CD4-positive, CD25-positive, alpha-beta regulatory T cell (primary cell): Measurements from ENCODE around the gene METTL5. TPM values are rescaled to one million over a fixed set of nuclear protein-coding genes. Genes with fewer than 3 reads are reported as not detected.
"Not testable (repeated sequence)": the region's sequence is repeated elsewhere in the genome, so short reads cannot be mapped to it uniquely, and the experiment has no call there.

Source experiments
- ATAC-seq, 2 donors: fragments of 150-1000 bp; cut with Tn5 transposase; one replicate each; pipeline ENCODE4 v1.10.0; 2021; ENCODE audit warnings: low read depth in 2 of 2, moderate number of reproducible peaks in 2 of 2, moderate library complexity in 1 of 2
- DNase-seq, 3 donors: peaks; one replicate each; pipeline versions ENCODE4 v3.0.0 to v3.0.0-alpha.2; 2012 to 2022; ENCODE audit warnings: mixed read lengths in 1 of 3
- H3K27ac ChIP-seq: one replicate; pipeline ENCODE4 v1.7.0; 2013; ENCODE audit warnings: mild to moderate bottlenecking, low read length; ENCODE audit not compliant: insufficient read depth, poor library complexity, severe bottlenecking
- H3K27me3 ChIP-seq: one replicate; pipeline ENCODE4 v1.7.0; 2013; ENCODE audit warnings: low read length; ENCODE audit not compliant: control insufficient read depth, insufficient read depth
- H3K36me3 ChIP-seq: one replicate; pipeline ENCODE4 v1.7.0; 2013; ENCODE audit warnings: mild to moderate bottlenecking, low read length, moderate library complexity; ENCODE audit not compliant: control insufficient read depth, insufficient read depth
- H3K4me1 ChIP-seq: 2 replicates; pipeline ENCODE4 v1.7.0; 2013; ENCODE audit warnings: mild to moderate bottlenecking, low read length; ENCODE audit not compliant: insufficient read depth, control insufficient read depth, poor library complexity, severe bottlenecking
- H3K4me3 ChIP-seq: one replicate; pipeline ENCODE4 v1.7.0; 2013; ENCODE audit warnings: low read depth, mild to moderate bottlenecking, low read length, moderate library complexity
- H3K9me3 ChIP-seq, 2 experiments: 1 replicate in 1 of 2; 2 replicates in 1 of 2; pipeline ENCODE4 v1.7.0; 2013; ENCODE audit warnings: low read length in 2 of 2, mild to moderate bottlenecking in 1 of 2, moderate library complexity in 1 of 2; ENCODE audit not compliant: control insufficient read depth in 2 of 2
- H3K27ac Mint-ChIP-seq, 3 donors: one replicate each; pipeline ENCODE4 v1.8.0; 2020 to 2022; ENCODE audit warnings: mild to moderate bottlenecking in 3 of 3, mixed read lengths in 3 of 3, moderate library complexity in 2 of 3
- H3K27me3 Mint-ChIP-seq: one replicate; pipeline ENCODE4 v1.8.0; 2022; ENCODE audit warnings: mild to moderate bottlenecking, mixed read lengths
- H3K36me3 Mint-ChIP-seq: one replicate; pipeline ENCODE4 v1.8.0; 2020; ENCODE audit warnings: mixed read lengths
- H3K4me1 Mint-ChIP-seq, 4 donors: one replicate each; pipeline ENCODE4 v1.8.0; 2020 to 2022; ENCODE audit warnings: mixed read lengths in 4 of 4, mild to moderate bottlenecking in 1 of 4
- H3K4me3 Mint-ChIP-seq, 4 donors: one replicate each; pipeline ENCODE4 v1.8.0; 2020 to 2022; ENCODE audit warnings: mild to moderate bottlenecking in 4 of 4, mixed read lengths in 4 of 4, moderate library complexity in 3 of 4
- H3K9me3 Mint-ChIP-seq, 7 donors: one replicate each; pipeline ENCODE4 v1.8.0; 2020 to 2022; ENCODE audit warnings: mixed read lengths in 7 of 7, mild to moderate bottlenecking in 3 of 7, moderate library complexity in 2 of 7
- polyA plus RNA-seq, 4 donors: library from polyadenylated mRNA; unstranded; fragments of 300-500 nt; fragmentation: Illumina TruSeq; gene quantifications; one replicate each; pipeline ENCODE4 v1.2.3, GENCODE V29; 2021
- total RNA-seq: library from RNA; stranded (reverse); gene quantifications from one replicate; pipeline ENCODE4 v1.2.3, GENCODE V29; 2022

The METTL5 gene
- 26.7 TPM for total RNA-seq
- 100 to 1,000 TPM; 113 to 142 (median 137) TPM for polyA plus RNA-seq

DNA sequence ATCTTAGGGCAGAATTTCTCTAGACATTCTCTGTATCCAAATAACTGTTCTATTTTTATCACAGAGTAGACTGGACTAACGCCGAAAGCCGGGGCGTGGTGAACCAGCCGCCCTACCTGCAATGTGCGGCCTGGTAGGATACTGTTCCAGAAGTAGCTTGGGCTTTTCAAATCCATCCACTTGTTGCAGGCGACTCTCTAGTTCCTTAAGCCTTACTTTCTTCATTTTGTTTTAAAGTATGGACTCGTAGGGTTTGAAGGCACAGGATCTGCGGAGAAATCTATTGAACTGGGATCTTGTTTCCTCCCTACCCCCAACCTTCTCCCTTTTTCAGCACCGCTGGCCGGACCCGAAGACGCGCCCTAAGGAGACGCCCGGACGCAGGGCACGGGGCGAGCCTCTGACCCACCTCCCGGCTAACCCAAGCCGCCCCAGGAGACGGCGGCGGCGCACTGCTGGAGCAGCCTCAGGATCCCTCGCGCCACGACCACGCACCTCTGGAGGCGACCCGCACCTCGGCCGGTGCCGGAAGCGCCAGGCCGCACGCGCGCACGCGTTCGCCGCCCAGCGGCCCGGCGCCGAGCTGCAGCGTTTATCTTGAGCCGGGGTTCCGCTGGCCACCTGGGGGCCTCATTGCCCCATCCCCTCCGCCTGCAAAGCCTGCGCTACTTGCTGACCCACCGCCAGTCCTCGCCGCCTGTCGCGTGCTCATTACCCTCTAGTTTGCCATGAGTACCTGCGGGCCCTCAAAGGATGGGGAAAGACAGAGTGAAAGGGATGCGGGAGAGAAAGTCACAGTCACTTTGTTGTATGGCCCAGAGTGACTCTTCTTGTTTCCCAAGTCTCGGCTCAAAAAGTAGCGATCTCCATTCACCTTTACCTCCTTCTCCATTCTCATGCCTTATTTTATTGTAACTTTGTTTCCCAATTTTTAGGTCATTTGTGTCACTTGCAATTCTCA, at the start of gene METTL5:
Gene METTL5, minus strand, starts transcription at position 533 of the 961 bp plus-strand sequence. Its CDS starts 308 bp downstream, at position 225.
- peaks cover 40 to 68% (median 49%) of the 10 kb centered on the region in 4 donors for H3K4me1 Mint-ChIP-seq
- peak; percentile 73 to 76 for ATAC-seq
- H3K27ac ChIP-seq = peak within 1 kb of the TSS; percentile 77

DNA sequence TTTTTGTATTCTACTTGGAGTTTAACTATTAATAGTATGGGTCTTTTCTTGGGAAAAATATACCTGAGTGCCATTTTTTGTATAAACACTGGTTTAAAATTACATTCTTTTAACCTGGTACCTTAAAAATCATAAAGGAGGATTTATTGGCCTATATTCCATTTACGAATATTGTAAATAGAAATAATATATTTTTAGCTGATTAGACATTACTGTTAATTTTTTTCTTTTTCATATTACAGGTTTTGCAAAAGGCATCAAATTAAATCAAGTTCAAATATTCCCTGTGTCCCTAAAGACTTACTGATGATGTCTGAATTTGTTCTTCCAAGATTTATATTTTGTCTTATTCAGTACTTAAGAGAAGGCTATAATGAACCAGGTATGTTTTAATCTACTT, 47.3 kb upstream of the METTL5 start:
- no peak for DNase-seq
- Histone ChIP-seq H3K9me3 (no peaks in the 10 kb centered on the region), H3K4me1 (no peaks in the 10 kb centered on the region), H3K4me3 (no peak overlapping the region), H3K27ac (no peak overlapping the region), H3K27me3 (no peaks in the 10 kb centered on the region), H3K36me3 (peaks cover 9% of the 10 kb centered on the region)
- no peak for ATAC-seq
- Mint-ChIP-seq H3K9me3 (no peaks in the 10 kb centered on the region), H3K4me3 (no peak overlapping the region), H3K4me1 (peaks cover 13 to 31% (median 18%) of the 10 kb centered on the region in 4 donors), H3K27me3 (no peaks in the 10 kb centered on the region), H3K27ac (no peak overlapping the region), H3K36me3 (peaks cover 13% of the 10 kb centered on the region)

More for the DNA sequence above, at the start of gene METTL5:
- H3K4me3 Mint-ChIP-seq = peak within 1 kb of the TSS; percentile 92 to 96 (median 94)
- H3K36me3 Mint-ChIP-seq = peaks cover 4% of the 10 kb centered on the region
- Histone ChIP-seq H3K4me3 (peak within 1 kb of the TSS; percentile 96), H3K27me3 (no peaks in the 10 kb centered on the region), H3K36me3 (peaks cover 8% of the 10 kb centered on the region), H3K9me3 (no peaks in the 10 kb centered on the region), H3K4me1 (peaks cover 41% of the 10 kb centered on the region)
- H3K9me3 Mint-ChIP-seq = no peaks in the 10 kb centered on the region
- DNase-seq = peak; percentile 70 to 79 (median 75)
- H3K27me3 Mint-ChIP-seq = no peaks in the 10 kb centered on the region
- H3K27ac Mint-ChIP-seq = peak within 1 kb of the TSS; percentile 84 to 91 (median 91)

DNA sequence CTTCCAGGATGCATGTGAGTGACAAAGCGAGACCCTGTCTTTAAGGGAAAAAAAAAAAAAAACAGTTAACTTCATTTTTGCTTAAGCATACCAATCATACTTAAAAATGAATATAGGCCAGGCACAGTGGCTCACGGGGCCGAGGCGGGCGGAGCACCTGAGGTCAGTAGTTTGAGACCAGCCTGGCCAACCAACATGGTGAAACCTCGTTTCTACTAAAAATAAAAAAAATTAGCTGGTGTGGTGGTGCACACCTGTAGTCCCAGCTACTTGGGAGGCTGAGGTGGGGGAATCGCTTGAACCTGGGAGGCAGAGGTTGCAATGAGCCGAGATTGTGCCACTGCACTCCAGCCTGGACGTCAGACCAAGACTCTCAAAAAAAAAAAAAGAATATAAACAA, 46.7 kb upstream of the METTL5 start:
- H3K4me3 Mint-ChIP-seq, H3K27ac ChIP-seq, H3K9me3 ChIP-seq, H3K27me3 Mint-ChIP-seq, DNase-seq, H3K4me3 ChIP-seq, ATAC-seq, H3K36me3 ChIP-seq, H3K4me1 ChIP-seq, H3K9me3 Mint-ChIP-seq, H3K36me3 Mint-ChIP-seq, H3K27me3 ChIP-seq: not testable (repeated sequence)
- H3K4me1 Mint-ChIP-seq = peaks cover 14 to 33% (median 18%) of the 10 kb centered on the region in 4 donors
- H3K27ac Mint-ChIP-seq = peak overlapping the region in 1 of 3 donors; percentile 33

DNA sequence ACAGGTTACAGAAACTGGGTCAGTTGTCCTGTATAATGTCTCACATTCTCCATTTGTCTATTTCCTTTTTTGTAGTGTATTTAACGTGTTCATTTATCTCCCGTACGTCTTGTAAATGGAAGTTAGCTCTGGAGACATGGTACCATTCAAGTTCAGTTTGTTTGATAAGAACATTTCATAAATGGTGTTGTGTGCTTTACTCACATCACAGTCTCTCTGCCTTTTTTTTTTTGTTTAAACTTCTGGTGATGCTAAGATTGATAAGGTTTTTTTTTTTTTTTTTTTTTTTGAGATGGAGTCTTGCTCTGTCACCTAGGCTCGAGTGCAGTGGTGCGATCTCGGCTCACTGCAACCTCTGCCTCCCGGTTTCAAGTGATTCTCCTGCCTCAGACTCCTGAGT, 44.2 kb upstream of the METTL5 start:
- Mint-ChIP-seq H3K9me3 (no peaks in the 10 kb centered on the region), H3K4me1 (peaks cover 14 to 34% (median 22%) of the 10 kb centered on the region in 4 donors), H3K27me3 (no peaks in the 10 kb centered on the region), H3K4me3 (no peak overlapping the region), H3K27ac (no peak overlapping the region), H3K36me3 (peaks cover 5% of the 10 kb centered on the region)
- Histone ChIP-seq H3K27ac (no peak overlapping the region), H3K27me3 (no peaks in the 10 kb centered on the region), H3K4me3 (no peak overlapping the region), H3K9me3 (no peaks in the 10 kb centered on the region), H3K4me1 (no peaks in the 10 kb centered on the region), H3K36me3 (no peaks in the 10 kb centered on the region)
- ATAC-seq = no peak
- no peak for DNase-seq

DNA sequence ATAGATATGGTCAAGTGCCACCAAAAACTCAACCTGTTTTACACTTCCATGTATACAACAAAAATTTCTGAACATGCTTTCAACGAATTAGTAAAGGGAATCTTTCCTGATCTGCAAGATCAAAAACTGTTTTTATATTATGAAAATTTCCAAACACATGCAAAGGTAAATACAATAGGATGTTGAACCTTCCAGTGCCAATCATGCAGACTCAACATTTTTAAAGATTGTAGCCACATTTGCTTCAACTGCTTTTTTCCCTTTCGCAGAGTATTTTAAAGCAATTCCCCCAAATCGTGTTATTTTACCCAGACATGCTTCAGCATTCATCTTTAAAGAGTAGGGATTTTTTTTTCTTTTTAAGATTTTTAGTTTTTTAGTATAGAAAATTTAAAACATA, 42.9 kb upstream of the METTL5 start:
- Mint-ChIP-seq H3K4me3 (no peak overlapping the region), H3K9me3 (no peaks in the 10 kb centered on the region), H3K27ac (no peak overlapping the region)

DNA sequence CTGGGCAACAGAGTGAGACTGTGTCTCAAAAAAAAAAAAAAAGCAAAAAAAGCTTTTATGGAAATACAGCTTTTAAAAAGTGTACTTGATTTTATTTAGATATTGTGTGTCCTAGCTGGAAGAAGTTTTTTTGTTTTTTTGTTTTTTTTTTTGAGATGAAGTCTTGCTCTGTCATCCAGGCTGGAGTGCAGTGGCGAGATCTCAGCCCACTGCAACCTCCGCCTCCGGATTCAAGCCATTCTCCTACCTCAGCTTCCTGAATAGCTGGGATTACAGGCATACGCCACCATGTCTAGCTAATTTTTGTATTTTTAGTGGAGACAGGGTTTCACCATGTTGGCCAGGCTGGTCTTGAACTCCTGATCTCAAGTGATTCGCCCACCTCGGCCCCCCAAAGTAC, 41.5 kb upstream of the METTL5 start:
- not testable (repeated sequence) for H3K27ac ChIP-seq, H3K4me3 ChIP-seq, ATAC-seq, H3K27ac Mint-ChIP-seq, H3K36me3 ChIP-seq, H3K4me3 Mint-ChIP-seq, H3K27me3 ChIP-seq, H3K27me3 Mint-ChIP-seq, H3K9me3 Mint-ChIP-seq, DNase-seq, H3K9me3 ChIP-seq, H3K4me1 ChIP-seq
- peaks cover 21 to 55% (median 37%) of the 10 kb centered on the region in 4 donors for H3K4me1 Mint-ChIP-seq
- peaks cover 13% of the 10 kb centered on the region for H3K36me3 Mint-ChIP-seq

More for the DNA sequence above, 42.9 kb upstream of the METTL5 start:
- H3K4me1 ChIP-seq = no peaks in the 10 kb centered on the region
- H3K9me3 ChIP-seq = no peaks in the 10 kb centered on the region
- Mint-ChIP-seq H3K27me3 (no peaks in the 10 kb centered on the region), H3K4me1 (peaks cover 21 to 47% (median 32%) of the 10 kb centered on the region in 4 donors), H3K36me3 (peaks cover 9% of the 10 kb centered on the region)
- no peaks in the 10 kb centered on the region for H3K36me3 ChIP-seq
- DNase-seq = no peak
- H3K27me3 ChIP-seq = no peaks in the 10 kb centered on the region
- no peak for ATAC-seq
- H3K27ac ChIP-seq = no peak overlapping the region
- H3K4me3 ChIP-seq = no peak overlapping the region

DNA sequence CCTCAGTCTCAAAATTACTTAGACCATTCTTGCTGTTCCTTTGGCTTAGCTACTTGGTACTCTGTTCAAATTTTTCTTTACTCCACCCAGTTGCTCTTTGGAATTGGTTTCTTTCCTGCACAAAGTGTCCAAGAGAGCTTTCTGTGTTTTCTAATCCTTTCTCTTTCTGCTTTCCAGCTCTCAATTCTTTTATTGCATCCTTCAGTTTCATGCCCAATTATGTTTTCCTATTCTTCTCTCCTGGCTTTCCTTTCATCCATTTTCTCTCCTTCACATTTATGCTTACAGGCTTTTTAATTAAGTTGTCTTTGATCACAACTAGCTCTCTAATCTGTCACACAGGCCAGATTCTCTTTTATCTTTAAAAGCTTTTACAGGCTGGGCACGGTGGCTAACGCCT, 40.8 kb upstream of the METTL5 start:
- Histone ChIP-seq H3K4me3 (no peak overlapping the region), H3K9me3 (no peaks in the 10 kb centered on the region), H3K27ac (no peak overlapping the region), H3K36me3 (peaks cover 4% of the 10 kb centered on the region), H3K27me3 (no peaks in the 10 kb centered on the region), H3K4me1 (no peaks in the 10 kb centered on the region)
- peaks cover 18 to 52% (median 36%) of the 10 kb centered on the region in 4 donors for H3K4me1 Mint-ChIP-seq
- no peaks in the 10 kb centered on the region for H3K27me3 Mint-ChIP-seq
- H3K36me3 Mint-ChIP-seq = peaks cover 14% of the 10 kb centered on the region
- peak overlapping the region in 3 of 4 donors; percentile 2 to 51 (median 5) for H3K4me3 Mint-ChIP-seq
- H3K9me3 Mint-ChIP-seq = no peaks in the 10 kb centered on the region
- no peak for ATAC-seq
- peak overlapping the region in 1 of 3 donors; percentile 25 for H3K27ac Mint-ChIP-seq
- no peak for DNase-seq
